H1 (cell line): ENCODE results near the gene KCNK3.

Experiments
- ATF2 ChIP-seq: IDR thresholded peaks from 2 replicates; pipeline ENCODE4 v1.6.1; 2012; ENCODE audit warnings: low read length, inconsistent platforms
- BCL11A ChIP-seq, 2 experiments: IDR thresholded peaks; one replicate each; pipeline ENCODE4 v1.6.1; 2011; ENCODE audit warnings: low read depth in 2 of 2, low read length in 2 of 2, mild to moderate bottlenecking in 2 of 2
- CTCF ChIP-seq, 3 experiments: IDR thresholded peaks; 1 replicate in 2 of 3; 2 replicates in 1 of 3; pipeline versions ENCODE4 v1.5.1 to v1.6.1; 2011; ENCODE audit warnings: low read length in 3 of 3, mild to moderate bottlenecking in 3 of 3, inconsistent platforms in 2 of 3, low read depth in 1 of 3, moderate library complexity in 1 of 3; ENCODE audit not compliant: insufficient read depth in 1 of 3; ENCODE audit errors: control extremely low read depth in 1 of 3
- EZH2 ChIP-seq: fragments of 200-600 bp; sonication (generic); IDR thresholded peaks from 2 replicates; pipeline ENCODE4 v1.7.1; 2012; ENCODE audit warnings: low read depth, mild to moderate bottlenecking, moderate library complexity, low read length, inconsistent platforms; ENCODE audit not compliant: severe bottlenecking
- GABPA ChIP-seq: IDR thresholded peaks from 2 replicates; pipeline ENCODE4 v1.6.1; 2011; ENCODE audit warnings: mild to moderate bottlenecking, low read length, moderate library complexity, borderline replicate concordance; ENCODE audit not compliant: insufficient read depth
- JUND ChIP-seq: IDR thresholded peaks from 2 replicates; pipeline ENCODE4 v1.6.1; 2011; ENCODE audit warnings: mild to moderate bottlenecking, improper control_type of control experiment, low read length
- MAX ChIP-seq: IDR thresholded peaks from 2 replicates; pipeline ENCODE4 v1.6.1; 2012; ENCODE audit warnings: inconsistent platforms
- SP2 ChIP-seq: IDR thresholded peaks from 2 replicates; pipeline ENCODE4 v1.6.1; 2012; ENCODE audit warnings: mild to moderate bottlenecking, low read length, inconsistent platforms
- SUZ12 ChIP-seq: fragments of 200-600 bp; sonication (generic); IDR thresholded peaks from 2 replicates; pipeline ENCODE4 v1.6.1; 2012; ENCODE audit warnings: mild to moderate bottlenecking, inconsistent platforms, low read length, moderate library complexity, mixed read lengths
- TAF1 ChIP-seq: IDR thresholded peaks from 2 replicates; pipeline ENCODE4 v1.6.1; 2011; ENCODE audit warnings: mild to moderate bottlenecking, low read depth, low read length
- USF2 ChIP-seq: IDR thresholded peaks from 2 replicates; pipeline ENCODE4 v1.6.1; 2011; ENCODE audit warnings: low read length, improper control_type of control experiment
- YY1 ChIP-seq: IDR thresholded peaks from 2 replicates; pipeline ENCODE4 v1.6.1; 2011; ENCODE audit warnings: low read depth, mild to moderate bottlenecking, low read length

GRCh38 chr2:26710743-26711456 is 18.4 kb downstream of the KCNK3 start:
- TF ChIP-seq SP2, result no peak
- TF ChIP-seq USF2, result no peak
- TF ChIP-seq CTCF (IDR thresholded peaks at IDR 0.05; ENCODE audit: control extremely low read depth in 1 of 3, insufficient read depth in 1 of 3, low read depth in 1 of 3, low read length in 3 of 3), result no peak
- TF ChIP-seq YY1, result no peak
- TF ChIP-seq GABPA, result no peak
- no peak for TF ChIP-seq ATF2
- TF ChIP-seq SUZ12, result no peak
- TF ChIP-seq JUND, result no peak
- TF ChIP-seq MAX, result no peak
- TF ChIP-seq EZH2, result no peak
- TF ChIP-seq TAF1, result no peak
- no peak for TF ChIP-seq BCL11A (IDR thresholded peaks at IDR 0.05; ENCODE audit: low read depth in 2 of 2, low read length in 2 of 2)
